Cardiac muscle cell (in vitro differentiated cells and primary cell): ENCODE results near the gene ZFYVE16. TPM values are rescaled to one million over a fixed set of nuclear protein-coding genes. Genes with fewer than 3 reads are reported as not detected.
"Not testable (repeated sequence)": the region's sequence is repeated elsewhere in the genome, so short reads cannot be mapped to it uniquely, and the experiment has no call there.

Source experiments
- DNase-seq, 2 donors: peaks; one replicate each; pipeline versions ENCODE4 v3.0.0 to v3.0.0-alpha.2; 2010 to 2017; ENCODE audit warnings: low read depth in 1 of 2, low spot score in 1 of 2
- H3K27ac ChIP-seq: fragments of 200-600 bp; sonication (generic); 2 replicates; pipeline ENCODE4 v1.5.1; 2016
- H3K27me3 ChIP-seq: fragments of 200-600 bp; sonication (generic); 2 replicates; pipeline ENCODE4 v1.6.0; 2016; ENCODE audit warnings: control low read depth
- H3K36me3 ChIP-seq: fragments of 200-600 bp; sonication (generic); 2 replicates; pipeline ENCODE4 v1.5.1; 2016; ENCODE audit warnings: control low read depth
- H3K4me1 ChIP-seq: fragments of 200-600 bp; sonication (generic); 2 replicates; pipeline ENCODE4 v1.8.1; 2017; ENCODE audit warnings: low read depth, mild to moderate bottlenecking, mixed run types
- H3K4me3 ChIP-seq: fragments of 200-600 bp; sonication (generic); 2 replicates; pipeline ENCODE4 v1.5.1; 2016; ENCODE audit warnings: mild to moderate bottlenecking
- H3K9me3 ChIP-seq: fragments of 200-600 bp; sonication (generic); 2 replicates; pipeline ENCODE4 v1.5.1; 2017; ENCODE audit warnings: low read depth, mild to moderate bottlenecking, control low read depth
- CTCF ChIP-seq: IDR thresholded peaks from 2 replicates; pipeline ENCODE4 v1.5.1; 2012; ENCODE audit warnings: low read depth, mild to moderate bottlenecking, low read length
- polyA plus RNA-seq: library from polyadenylated mRNA; unstranded; fragments of >200 nt; fragmentation: Nextera tagmentation; extraction: Ambion mirVana; gene quantifications from 2 replicates; pipeline ENCODE4 v1.2.1, GENCODE V29; 2016
- total RNA-seq: library from RNA; depleted of rRNA; stranded (reverse); fragments of >200 nt; gene quantifications from 2 replicates; pipeline ENCODE4 v1.2.3, GENCODE V29; 2016

Gene ZFYVE16
- total and polyA plus RNA-seq, 2 experiments from 2014 or later = 22.0 to 41.3 TPM

- H3K4me3 ChIP-seq = no peak overlapping the region
- H3K36me3 ChIP-seq = peaks cover 3% of the 10 kb centered on the region
- TF ChIP-seq CTCF = no peak
- no peak overlapping the region for H3K27ac ChIP-seq
- no peak for DNase-seq
- H3K27me3 ChIP-seq = no peaks in the 10 kb centered on the region
- H3K4me1 ChIP-seq = peaks cover 3% of the 10 kb centered on the region
- H3K9me3 ChIP-seq = no peaks in the 10 kb centered on the region
These were observed 75.9 kb downstream of the ZFYVE16 start for GRCh38 chr5:80483636-80484232.

- TF ChIP-seq CTCF = no peak
- Histone ChIP-seq H3K27me3 (no peaks in the 10 kb centered on the region), H3K36me3 (no peaks in the 10 kb centered on the region), H3K27ac (peak overlapping the region; percentile 81), H3K9me3 (no peaks in the 10 kb centered on the region), H3K4me1 (peaks cover 3% of the 10 kb centered on the region), H3K4me3 (peak overlapping the region; percentile 47)
- DNase-seq = no peak
These were observed 79.6 kb downstream of the ZFYVE16 start for GRCh38 chr5:80487444-80487828.

- H3K9me3 ChIP-seq = no peaks in the 10 kb centered on the region
- H3K36me3 ChIP-seq = no peaks in the 10 kb centered on the region
- no peaks in the 10 kb centered on the region for H3K27me3 ChIP-seq
- peak; percentile 43 for TF ChIP-seq CTCF
- H3K4me3 ChIP-seq = peak within 1 kb of the TSS; percentile 47
- peak within 1 kb of the TSS; percentile 81 for H3K27ac ChIP-seq
- peak; percentile 93 to 96 for DNase-seq
- H3K4me1 ChIP-seq = peaks cover 3% of the 10 kb centered on the region
These were observed 80.2 kb downstream of the ZFYVE16 start, which contains the start of gene FAM151B for GRCh38 chr5:80487829-80488721. Gene FAM151B (plus strand): TSS chr5:80488100. CDS start chr5:80488124, 24 bp downstream.

GRCh38 chr5:80491296-80491695 is 83.4 kb downstream of the ZFYVE16 start:
- no peak for DNase-seq
- no peak for TF ChIP-seq CTCF
- Histone ChIP-seq H3K36me3 (no peaks in the 10 kb centered on the region), H3K27me3 (no peaks in the 10 kb centered on the region), H3K27ac (no peak overlapping the region), H3K9me3 (no peaks in the 10 kb centered on the region), H3K4me3 (no peak overlapping the region), H3K4me1 (peaks cover 3% of the 10 kb centered on the region)

GRCh38 chr5:80492741-80493140 is 84.9 kb downstream of the ZFYVE16 start:
- no peak for TF ChIP-seq CTCF
- Histone ChIP-seq H3K27me3 (no peaks in the 10 kb centered on the region), H3K4me1 (no peaks in the 10 kb centered on the region), H3K27ac (no peak overlapping the region), H3K9me3 (no peaks in the 10 kb centered on the region), H3K4me3 (no peak overlapping the region), H3K36me3 (no peaks in the 10 kb centered on the region)
- no peak for DNase-seq

GRCh38 chr5:80493443-80493842 is 85.6 kb downstream of the ZFYVE16 start:
- H3K4me3 ChIP-seq, H3K9me3 ChIP-seq, DNase-seq, H3K36me3 ChIP-seq, H3K4me1 ChIP-seq, H3K27me3 ChIP-seq, H3K27ac ChIP-seq: not testable (repeated sequence)
